IPS-NIHi7 (cell line): ENCODE data around the gene DYNC1LI1.
A peak's percentile ranks its signal among the peaks of the same experiment; 100 is the strongest.
"Not testable (repeated sequence)": the region's sequence is repeated elsewhere in the genome, so short reads cannot be mapped to it uniquely, and the experiment has no call there.

Experiments
- DNase-seq: peaks from one replicate; pipeline ENCODE4 v3.0.0; 2012; ENCODE audit warnings: mixed read lengths; ENCODE audit errors: extremely low spot score

DYNC1LI1 gene

GRCh38 chr3:32532434-32532833, 38.2 kb downstream of the DYNC1LI1 start:
- DNase-seq = no peak

- DNase-seq = no peak
These were observed 39.5 kb downstream of the DYNC1LI1 start for GRCh38 chr3:32531010-32531647.

DNA sequence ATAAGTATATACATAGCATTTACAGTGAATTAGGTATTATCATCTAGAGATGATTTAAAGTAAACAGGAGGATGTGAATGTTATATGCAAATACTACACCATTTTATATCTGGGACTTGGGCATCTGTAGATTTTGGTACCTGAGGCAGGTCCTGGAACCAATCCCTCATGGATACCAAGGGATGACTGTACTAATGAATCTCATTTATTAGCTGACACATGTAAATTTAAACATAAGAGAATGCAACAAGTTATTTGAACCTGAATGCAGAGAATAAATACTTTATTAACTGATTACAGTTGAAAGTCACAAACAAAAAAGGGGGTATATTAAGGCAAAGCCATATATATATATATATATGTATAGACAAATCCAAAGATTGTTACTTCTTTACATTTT, 44.9 kb downstream of the DYNC1LI1 start:
- no peak for DNase-seq

GRCh38 chr3:32522682-32523081, 48.0 kb downstream of the DYNC1LI1 start:
- no peak for DNase-seq

DNA sequence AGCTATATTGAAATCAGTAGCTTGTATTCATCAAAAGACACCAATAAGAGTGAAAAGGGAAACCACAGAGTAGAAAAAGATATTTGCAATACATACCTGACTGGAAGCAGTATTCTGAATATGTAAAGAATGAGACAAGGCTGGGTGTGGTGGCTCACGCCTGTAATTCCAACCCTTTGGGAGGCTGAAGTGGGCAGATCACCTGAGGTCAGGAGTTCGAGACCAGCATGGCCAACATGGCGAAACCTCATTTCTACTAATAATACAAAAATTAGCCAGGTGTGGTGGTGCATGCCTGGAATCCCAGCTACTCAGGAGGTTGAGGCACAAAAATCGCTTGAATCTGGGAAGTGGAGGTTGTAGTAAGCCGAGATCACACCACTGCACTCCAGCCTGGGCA, 51.7 kb downstream of the DYNC1LI1 start:
- DNase-seq = not testable (repeated sequence)

- DNase-seq = not testable (repeated sequence)
These were observed 53.9 kb downstream of the DYNC1LI1 start for GRCh38 chr3:32516751-32517150.

DNA sequence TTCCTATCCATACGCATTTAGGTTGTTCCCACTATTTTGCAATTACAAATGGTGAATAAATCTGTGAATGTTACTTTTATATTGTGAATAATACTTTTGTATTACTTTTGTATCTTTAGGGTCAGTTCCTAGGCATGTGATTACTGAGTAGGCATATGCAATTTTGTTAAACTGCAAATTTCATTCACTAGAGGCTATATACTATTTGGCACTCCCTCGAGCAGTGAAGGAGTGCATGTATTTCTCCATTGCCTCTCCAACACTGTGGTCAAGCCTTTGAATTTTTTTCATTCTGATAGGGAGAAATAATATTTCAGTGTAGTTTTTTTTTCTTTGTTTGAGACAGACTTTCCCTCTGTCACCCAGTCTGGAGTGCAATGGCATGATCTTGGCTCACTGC, 59.7 kb downstream of the DYNC1LI1 start:
- DNase-seq = no peak

- DNase-seq = peak; percentile 77
These were observed 60.5 kb downstream of the DYNC1LI1 start for GRCh38 chr3:32510075-32510724.

- DNase-seq = no peak
These were observed 61.9 kb downstream of the DYNC1LI1 start for GRCh38 chr3:32508711-32509110.

- no peak for DNase-seq
These were observed 64.2 kb downstream of the DYNC1LI1 start for GRCh38 chr3:32506466-32506865.

DNA sequence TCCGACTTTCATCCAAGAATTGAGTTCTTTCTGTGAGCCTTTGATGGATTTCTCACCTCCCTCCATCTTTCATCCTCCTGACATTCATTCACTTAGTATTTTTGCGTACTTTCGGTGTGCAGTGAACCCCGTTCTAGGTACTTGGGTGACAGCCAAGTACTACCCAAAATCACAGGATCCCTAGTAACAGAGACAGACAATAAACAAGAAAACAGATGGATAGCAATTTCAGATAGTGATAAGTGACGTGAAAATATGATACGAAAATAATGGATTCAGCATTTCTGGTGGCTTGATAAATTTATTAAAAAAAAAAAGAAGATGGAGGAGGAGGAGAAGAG, 67.7 kb downstream of the DYNC1LI1 start:
- no peak for DNase-seq

DNA sequence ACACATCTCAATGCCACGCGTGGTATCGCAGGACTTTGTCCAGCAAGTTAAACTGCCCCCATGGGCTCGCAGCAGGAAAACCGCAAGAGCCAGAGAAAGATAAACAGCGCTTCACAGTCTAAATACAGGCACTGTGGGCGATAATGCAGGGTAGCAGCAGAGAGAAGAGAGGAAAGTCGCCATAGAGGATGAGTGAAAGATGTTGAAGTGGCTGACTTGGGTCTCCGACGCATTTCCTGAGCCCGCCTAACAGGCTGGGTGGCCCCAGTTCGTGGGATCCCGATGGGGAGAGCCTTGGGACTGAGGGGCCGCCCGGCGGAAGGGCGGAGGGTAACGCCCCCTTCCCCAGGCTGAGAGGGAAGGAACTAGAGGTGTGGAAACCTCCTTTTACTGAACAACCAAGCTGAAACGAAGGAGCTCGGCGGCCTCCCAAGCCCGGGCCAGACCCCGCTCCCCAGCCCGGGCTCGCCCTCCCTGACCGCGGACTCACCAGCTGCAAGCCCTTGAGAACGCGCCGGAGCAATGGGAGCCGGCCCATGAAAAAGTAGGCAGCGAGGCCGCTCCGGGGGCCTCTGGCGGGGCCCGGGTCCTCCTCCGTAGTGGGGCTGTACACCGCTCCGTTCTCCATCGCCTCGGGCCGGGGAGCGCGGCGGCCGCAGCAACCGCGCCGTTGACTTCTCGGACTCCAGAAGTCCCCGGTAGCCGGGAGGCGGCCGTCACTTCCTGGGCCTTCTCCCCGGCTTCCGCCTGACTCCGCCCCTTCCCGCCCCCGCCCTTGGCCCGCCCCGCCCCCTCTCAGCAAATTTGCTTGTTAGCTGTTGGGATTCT, 68.3 kb downstream of the DYNC1LI1 start, which contains the start of gene CMTM6:
TSS of gene CMTM6 (minus strand) at position 735 of the 828 bp plus-strand sequence. CDS start at position 628, 107 bp downstream.
- DNase-seq = peak; percentile 96

DNA sequence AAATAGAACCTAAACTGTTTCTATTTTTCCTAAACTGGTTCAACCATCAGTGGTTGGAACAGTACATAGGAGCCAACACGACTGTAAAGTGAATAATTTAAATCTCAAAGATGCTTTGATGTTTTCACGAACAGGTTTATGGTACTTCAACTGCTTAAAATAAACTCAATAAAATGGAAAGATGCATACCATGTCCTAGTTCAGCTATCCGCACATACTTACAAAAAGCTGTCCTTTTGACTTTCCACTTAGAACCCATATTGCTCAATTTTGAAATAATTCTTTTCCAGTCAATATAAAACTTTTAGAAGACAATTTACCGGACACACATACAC, 68.9 kb downstream of the DYNC1LI1 start:
- no peak for DNase-seq

GRCh38 chr3:32500880-32501782, 69.5 kb downstream of the DYNC1LI1 start:
- DNase-seq = no peak

DNA sequence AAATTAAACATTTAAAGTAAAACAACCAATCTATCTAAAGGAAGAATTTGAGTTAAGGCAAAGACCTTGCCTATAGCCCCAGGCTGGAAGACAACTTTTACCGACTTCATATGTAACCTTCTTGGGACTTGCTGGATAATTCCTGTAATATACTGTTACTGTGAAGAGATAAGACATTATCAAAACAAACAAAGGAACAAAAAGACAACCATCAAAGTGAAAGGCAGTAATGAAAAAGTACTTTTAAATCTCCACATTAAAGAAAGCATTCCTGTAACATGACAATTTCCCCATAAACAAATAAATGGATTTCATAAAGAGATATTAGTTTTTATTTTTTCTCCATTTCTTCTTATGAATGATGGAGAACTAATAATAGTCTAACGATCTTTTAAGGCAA, 70.4 kb downstream of the DYNC1LI1 start:
- DNase-seq = no peak

- DNase-seq = no peak
These were observed 71.1 kb downstream of the DYNC1LI1 start for GRCh38 chr3:32499585-32499984.

DNA sequence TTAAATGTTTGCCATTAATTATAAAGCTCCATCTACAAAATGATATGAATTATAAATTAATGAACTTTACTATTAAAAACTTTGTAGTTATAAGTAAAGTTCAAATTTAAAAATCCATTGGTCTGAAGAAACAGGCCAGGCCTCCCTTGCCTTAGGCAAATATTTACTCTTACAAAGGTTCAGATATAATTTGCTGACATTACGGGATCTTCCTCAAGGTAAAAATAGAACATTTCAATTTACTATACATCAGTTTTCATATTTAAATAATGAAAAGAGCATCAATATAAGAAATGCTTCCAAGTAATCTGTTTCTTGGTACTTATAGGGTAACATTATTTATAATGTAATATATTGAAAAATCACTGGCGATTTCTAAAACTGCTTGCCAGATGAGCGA, 71.7 kb downstream of the DYNC1LI1 start:
- no peak for DNase-seq

DNA sequence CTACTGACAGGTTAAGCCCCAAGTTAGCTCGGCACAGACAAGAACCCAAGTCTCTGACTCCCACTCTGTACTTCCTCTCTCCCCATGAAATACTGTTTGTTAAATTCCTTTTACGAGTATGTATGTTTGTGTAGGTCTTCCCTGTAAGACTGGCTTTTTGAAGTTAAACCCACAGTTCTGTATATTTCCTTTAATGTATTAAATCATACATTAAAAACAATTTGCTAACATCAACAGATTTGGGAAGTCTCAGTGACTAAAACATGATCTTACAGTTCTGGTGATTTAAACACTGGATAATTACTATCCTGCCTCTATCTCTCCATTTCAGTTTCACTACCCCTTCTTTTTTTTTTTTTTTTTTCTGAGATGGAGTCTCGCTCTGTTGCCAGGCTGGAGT, 72.4 kb downstream of the DYNC1LI1 start:
- no peak for DNase-seq

DNA sequence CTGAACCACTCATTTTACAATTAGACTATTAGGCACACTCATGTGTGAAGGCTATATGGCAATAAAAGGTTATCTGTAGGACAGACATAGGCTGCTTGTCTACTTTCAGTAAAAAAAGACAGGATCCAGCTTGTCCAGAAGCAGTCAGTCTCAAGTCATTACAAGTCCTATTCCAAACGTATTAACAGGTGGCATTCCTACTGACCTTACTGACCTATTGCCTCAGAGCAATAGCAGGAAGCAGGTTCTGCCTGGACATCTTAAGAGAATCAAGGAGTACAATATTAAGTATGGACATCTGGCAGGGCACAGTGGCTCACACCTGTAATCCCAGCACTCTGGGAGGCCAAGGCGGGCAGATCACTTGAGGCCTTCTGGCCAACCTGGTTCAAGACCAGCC, 75.0 kb downstream of the DYNC1LI1 start:
- no peak for DNase-seq

- no peak for DNase-seq
These were observed 75.6 kb downstream of the DYNC1LI1 start for GRCh38 chr3:32495085-32495484.

- DNase-seq = no peak
These were observed 76.9 kb downstream of the DYNC1LI1 start for GRCh38 chr3:32493437-32494414.
